Glutamatergic neuron (in vitro differentiated cells): ENCODE measurements around the gene PLCL1. TPM values are rescaled to one million over a fixed set of nuclear protein-coding genes. Genes with fewer than 3 reads are reported as not detected.

Source experiments
- DNase-seq: peaks from one replicate; pipeline ENCODE4 v3.0.0; 2022
- H3K27ac Mint-ChIP-seq: one replicate; pipeline ENCODE4 v1.8.0; 2020; ENCODE audit warnings: mild to moderate bottlenecking, mixed read lengths, inconsistent platforms; ENCODE audit not compliant: unreplicated experiment
- H3K27me3 Mint-ChIP-seq: one replicate; pipeline ENCODE4 v1.8.0; 2020; ENCODE audit warnings: mild to moderate bottlenecking, moderate library complexity, mixed read lengths, inconsistent platforms; ENCODE audit not compliant: unreplicated experiment
- H3K36me3 Mint-ChIP-seq: one replicate; pipeline ENCODE4 v1.8.0; 2020; ENCODE audit warnings: mild to moderate bottlenecking, mixed read lengths, inconsistent platforms; ENCODE audit not compliant: unreplicated experiment
- H3K4me1 Mint-ChIP-seq: one replicate; pipeline ENCODE4 v1.8.0; 2020; ENCODE audit warnings: mild to moderate bottlenecking, low read depth, mixed read lengths, inconsistent platforms; ENCODE audit not compliant: unreplicated experiment
- H3K4me3 Mint-ChIP-seq: one replicate; pipeline ENCODE4 v1.8.0; 2020; ENCODE audit warnings: mild to moderate bottlenecking, mixed read lengths, inconsistent platforms; ENCODE audit not compliant: unreplicated experiment
- H3K9me3 Mint-ChIP-seq: one replicate; pipeline ENCODE4 v1.8.0; 2020; ENCODE audit warnings: mild to moderate bottlenecking, moderate library complexity, mixed read lengths, inconsistent platforms; ENCODE audit not compliant: unreplicated experiment
- total RNA-seq: library from RNA; stranded (reverse); fragmentation: NEBNext Ultra II Directional; extraction: Animal tissue kit (Norgen Biotek cat#: 25700); gene quantifications from one replicate; pipeline ENCODE4 v1.2.1, GENCODE V29; 2021; ENCODE audit not compliant: unreplicated experiment
- TF ChIP-seq, protein P1 (sequence below): fragments of 200-600 bp; sonication (generic); IDR thresholded peaks from one replicate; pipeline ENCODE4 v1.5.0; 2021; ENCODE audit not compliant: partially characterized antibody, unreplicated experiment

Gene PLCL1
- total RNA-seq, 1 donor from 2014 or later, result 28.8 TPM

DNA sequence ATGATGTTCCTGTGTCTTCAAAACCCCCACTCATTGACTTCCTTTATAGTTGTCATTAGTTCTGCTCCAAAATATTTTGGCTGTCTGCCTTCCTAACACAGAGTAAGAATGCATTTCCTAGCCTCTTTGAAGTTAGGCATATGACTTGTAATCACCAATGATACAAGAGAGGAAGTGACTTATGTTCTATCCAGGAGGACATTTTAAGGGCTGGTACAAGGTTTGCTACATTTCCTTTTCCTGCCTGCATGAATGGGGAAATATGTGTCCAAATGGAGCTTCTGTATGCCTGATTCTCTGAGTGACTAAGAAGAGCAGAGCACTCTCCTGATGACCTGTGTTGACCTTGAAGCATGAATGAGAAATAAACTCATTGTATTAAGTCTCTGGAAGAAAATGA, 115.1 kb downstream of the PLCL1 start:
- Mint-ChIP-seq H3K36me3 (peaks cover 5% of the 10 kb centered on the region), H3K4me3 (no peak overlapping the region), H3K4me1 (peaks cover 6% of the 10 kb centered on the region), H3K9me3 (peaks cover 3% of the 10 kb centered on the region), H3K27ac (peak overlapping the region; percentile 1), H3K27me3 (no peaks in the 10 kb centered on the region)
- no peak for DNase-seq
- TF ChIP-seq, protein P1, sequence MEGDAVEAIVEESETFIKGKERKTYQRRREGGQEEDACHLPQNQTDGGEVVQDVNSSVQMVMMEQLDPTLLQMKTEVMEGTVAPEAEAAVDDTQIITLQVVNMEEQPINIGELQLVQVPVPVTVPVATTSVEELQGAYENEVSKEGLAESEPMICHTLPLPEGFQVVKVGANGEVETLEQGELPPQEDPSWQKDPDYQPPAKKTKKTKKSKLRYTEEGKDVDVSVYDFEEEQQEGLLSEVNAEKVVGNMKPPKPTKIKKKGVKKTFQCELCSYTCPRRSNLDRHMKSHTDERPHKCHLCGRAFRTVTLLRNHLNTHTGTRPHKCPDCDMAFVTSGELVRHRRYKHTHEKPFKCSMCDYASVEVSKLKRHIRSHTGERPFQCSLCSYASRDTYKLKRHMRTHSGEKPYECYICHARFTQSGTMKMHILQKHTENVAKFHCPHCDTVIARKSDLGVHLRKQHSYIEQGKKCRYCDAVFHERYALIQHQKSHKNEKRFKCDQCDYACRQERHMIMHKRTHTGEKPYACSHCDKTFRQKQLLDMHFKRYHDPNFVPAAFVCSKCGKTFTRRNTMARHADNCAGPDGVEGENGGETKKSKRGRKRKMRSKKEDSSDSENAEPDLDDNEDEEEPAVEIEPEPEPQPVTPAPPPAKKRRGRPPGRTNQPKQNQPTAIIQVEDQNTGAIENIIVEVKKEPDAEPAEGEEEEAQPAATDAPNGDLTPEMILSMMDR, result no peak

DNA sequence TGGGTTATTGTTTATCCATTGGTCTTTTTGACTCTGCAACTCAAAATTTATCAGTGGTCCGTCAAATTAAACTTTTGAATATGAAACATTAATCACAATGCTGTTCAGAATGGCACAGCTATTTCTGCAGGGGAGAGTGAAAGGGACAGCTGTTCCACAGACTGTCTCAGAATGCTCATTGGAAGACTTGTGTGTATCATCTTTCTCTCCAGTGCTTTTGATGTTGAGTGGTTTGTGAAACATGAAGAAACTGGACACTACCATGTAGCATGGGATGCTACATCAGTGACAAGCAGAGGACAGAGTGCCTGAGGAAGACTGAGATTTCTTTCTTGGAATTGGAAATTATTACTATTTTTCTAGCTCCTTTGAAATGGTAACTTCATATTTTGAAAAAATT, 115.7 kb downstream of the PLCL1 start:
- peaks cover 6% of the 10 kb centered on the region for H3K4me1 Mint-ChIP-seq
- no peaks in the 10 kb centered on the region for H3K27me3 Mint-ChIP-seq
- TF ChIP-seq, protein P1, result no peak
- H3K9me3 Mint-ChIP-seq, result peaks cover 3% of the 10 kb centered on the region
- no peak for DNase-seq
- peak overlapping the region; percentile 1 for H3K27ac Mint-ChIP-seq
- peaks cover 8% of the 10 kb centered on the region for H3K36me3 Mint-ChIP-seq
- no peak overlapping the region for H3K4me3 Mint-ChIP-seq

DNA sequence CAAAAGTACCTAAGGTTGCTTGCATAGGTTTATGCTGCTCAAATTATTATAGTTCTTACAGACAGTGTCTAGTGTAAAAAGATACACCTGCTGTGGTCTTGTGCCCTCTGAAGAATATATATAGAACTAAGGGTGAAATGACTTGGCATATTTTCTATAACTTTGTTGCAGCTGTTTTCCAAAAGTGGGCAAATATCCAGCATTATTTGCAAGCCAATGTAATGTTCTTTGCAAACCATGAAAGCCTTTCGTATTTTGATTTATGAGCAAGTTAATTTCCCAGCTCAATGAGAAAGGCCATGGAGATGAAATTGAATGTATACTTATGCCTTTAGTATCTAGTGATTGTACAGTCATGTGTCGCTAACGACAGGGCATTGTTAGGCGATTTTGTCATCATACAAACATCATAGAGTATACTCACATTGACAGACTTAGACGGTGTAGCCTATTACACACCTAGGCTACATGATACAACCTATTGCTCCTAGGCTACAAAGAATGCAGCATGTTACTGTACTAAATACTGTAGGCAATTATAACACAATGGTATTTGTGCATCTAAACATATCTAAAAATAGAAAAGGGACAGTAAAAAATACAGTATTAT, 116.3 kb downstream of the PLCL1 start:
- Mint-ChIP-seq H3K4me3 (no peak overlapping the region), H3K36me3 (peaks cover 8% of the 10 kb centered on the region), H3K9me3 (peaks cover 3% of the 10 kb centered on the region), H3K4me1 (peaks cover 6% of the 10 kb centered on the region), H3K27me3 (no peaks in the 10 kb centered on the region), H3K27ac (no peak overlapping the region)
- no peak for DNase-seq
- TF ChIP-seq, protein P1, result no peak

DNA sequence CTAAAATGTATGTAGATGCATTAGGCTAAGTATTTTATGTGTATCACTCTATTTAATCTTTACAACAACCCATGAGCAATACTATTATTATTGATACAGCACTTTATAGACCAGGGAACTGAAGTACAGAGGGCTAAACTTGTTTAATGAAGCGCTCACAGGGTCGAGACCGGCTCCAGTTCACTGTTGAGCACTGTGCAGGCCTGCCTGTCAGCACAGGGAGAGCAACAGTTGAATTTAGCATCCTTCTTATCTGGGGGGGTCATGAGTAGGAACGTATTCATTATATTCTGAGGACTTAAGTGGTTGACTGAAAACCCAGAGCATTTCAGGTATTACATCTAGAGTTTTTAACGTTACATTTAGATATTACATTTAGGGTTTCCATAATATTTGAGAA, 120.1 kb downstream of the PLCL1 start:
- TF ChIP-seq, protein P1, result no peak
- Mint-ChIP-seq H3K9me3 (peaks cover 2% of the 10 kb centered on the region), H3K4me3 (no peak overlapping the region), H3K4me1 (peaks cover 3% of the 10 kb centered on the region), H3K27me3 (no peaks in the 10 kb centered on the region), H3K36me3 (peaks cover 8% of the 10 kb centered on the region), H3K27ac (no peak overlapping the region)
- no peak for DNase-seq

- Mint-ChIP-seq H3K27me3 (no peaks in the 10 kb centered on the region), H3K4me3 (no peak overlapping the region), H3K27ac (no peak overlapping the region), H3K4me1 (peaks cover 3% of the 10 kb centered on the region), H3K36me3 (peaks cover 8% of the 10 kb centered on the region), H3K9me3 (peaks cover 2% of the 10 kb centered on the region)
- TF ChIP-seq, protein P1, result no peak
- DNase-seq, result no peak
These were observed 120.8 kb downstream of the PLCL1 start for GRCh38 chr2:197925204-197925603.
